ENCODE measurements around the gene MOB1B. TPM values are rescaled to one million over a fixed set of nuclear protein-coding genes. Genes with fewer than 3 reads are reported as not detected.
A peak's percentile ranks its signal among the peaks of the same experiment; 100 is the strongest.

Gene MOB1B
- total and polyA plus RNA-seq, 4 donors, result 13.3 to 36.0 (median 25.7) TPM

DNA sequence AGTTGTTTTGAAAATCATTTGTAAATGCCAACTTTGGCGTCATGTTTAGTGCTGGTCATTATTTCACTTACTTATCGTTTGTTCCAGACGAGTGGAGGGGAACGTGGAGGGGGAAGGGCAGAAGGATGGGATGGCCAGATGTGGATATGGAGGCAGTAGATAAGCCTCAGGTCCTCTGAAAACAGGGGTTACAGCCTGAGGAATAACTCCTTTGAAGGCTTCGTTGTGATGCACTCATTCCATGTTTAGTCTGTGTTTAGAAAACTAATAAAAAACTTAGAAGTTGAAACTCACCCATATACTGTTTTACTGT lies 1.1 kb downstream of the MOB1B start:
- WGBS (ENCODE audit: insufficient coverage), result 0% methylated on average over 1 of the region's 5 CpGs
- Histone ChIP-seq H3K36me3 (ENCODE audit: control insufficient read depth, insufficient read depth, low read length) (peaks cover 12% of the 10 kb centered on the region), H3K27ac (ENCODE audit: low read depth, low read length) (peak overlapping the region; percentile 95), H3K4me3 (ENCODE audit: low read depth, low read length) (peak overlapping the region; percentile 95), H3K27me3 (ENCODE audit: control insufficient read depth, insufficient read depth, low read length) (no peaks in the 10 kb centered on the region), H3K4me1 (ENCODE audit: control insufficient read depth, insufficient read depth, low read length) (peaks cover 10% of the 10 kb centered on the region), H3K9me3 (ENCODE audit: control insufficient read depth, insufficient read depth, low read length) (no peaks in the 10 kb centered on the region)
- DNase-seq (ENCODE audit: low read depth in 4 of 6, low spot score in 6 of 6), result peak in 1 of 6 donors; percentile 11

DNA sequence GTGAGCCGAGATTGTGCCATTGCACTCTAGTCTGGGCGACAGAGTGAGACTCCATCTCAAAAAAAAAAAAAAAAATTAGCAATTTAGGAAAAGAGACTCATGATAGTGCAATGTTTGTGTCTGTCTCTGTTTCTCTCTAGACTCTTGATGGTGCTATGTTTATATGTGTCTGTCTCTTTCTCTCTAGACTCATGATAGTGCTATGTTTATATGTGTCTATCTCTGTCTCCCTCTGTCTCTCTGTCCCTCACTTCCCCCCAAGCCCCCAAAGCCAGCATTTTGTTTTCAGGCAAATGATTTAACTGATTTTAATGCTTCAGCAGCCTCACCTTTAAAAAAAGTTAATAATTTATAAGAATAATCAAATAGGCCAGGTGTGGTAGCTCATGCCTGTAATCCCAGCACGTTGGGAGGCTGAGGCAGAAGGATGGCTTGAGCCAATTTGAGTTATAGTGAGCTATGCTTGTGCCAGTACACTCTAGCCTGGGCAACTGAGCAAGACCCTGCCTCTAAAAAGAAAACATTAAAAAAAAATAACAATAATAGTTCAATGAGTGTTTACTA lies 6.9 kb downstream of the MOB1B start:
- H3K9me3 ChIP-seq (ENCODE audit: control insufficient read depth, insufficient read depth, low read length), result no peaks in the 10 kb centered on the region
- peaks cover 16% of the 10 kb centered on the region for H3K36me3 ChIP-seq (ENCODE audit: control insufficient read depth, insufficient read depth, low read length)
- no peak overlapping the region for H3K27ac ChIP-seq (ENCODE audit: low read depth, low read length)
- no peak for DNase-seq (ENCODE audit: low read depth in 4 of 6, low spot score in 6 of 6)
- peaks cover 5% of the 10 kb centered on the region for H3K4me1 ChIP-seq (ENCODE audit: control insufficient read depth, insufficient read depth, low read length)
- no peak overlapping the region for H3K4me3 ChIP-seq (ENCODE audit: low read depth, low read length)
- H3K27me3 ChIP-seq (ENCODE audit: control insufficient read depth, insufficient read depth, low read length), result no peaks in the 10 kb centered on the region
- WGBS (ENCODE audit: insufficient coverage), result no CpG with 5 or more reads among the region's 3 CpGs

GRCh38 chr4:70914000-70914399 lies 11.8 kb downstream of the MOB1B start:
- DNase-seq (ENCODE audit: low read depth in 4 of 6, low spot score in 6 of 6), result no peak
- no peaks in the 10 kb centered on the region for H3K27me3 ChIP-seq (ENCODE audit: control insufficient read depth, insufficient read depth, low read length)
- no peak overlapping the region for H3K27ac ChIP-seq (ENCODE audit: low read depth, low read length)
- H3K9me3 ChIP-seq (ENCODE audit: control insufficient read depth, insufficient read depth, low read length), result peaks cover 2% of the 10 kb centered on the region
- peaks cover 3% of the 10 kb centered on the region for H3K36me3 ChIP-seq (ENCODE audit: control insufficient read depth, insufficient read depth, low read length)
- no peaks in the 10 kb centered on the region for H3K4me1 ChIP-seq (ENCODE audit: control insufficient read depth, insufficient read depth, low read length)
- H3K4me3 ChIP-seq (ENCODE audit: low read depth, low read length), result no peak overlapping the region
- WGBS (ENCODE audit: insufficient coverage), result no CpG with 5 or more reads among the region's 2 CpGs

- no CpG with 5 or more reads among the region's 2 CpGs for WGBS (ENCODE audit: insufficient coverage)
Measured at GRCh38 chr4:70914631-70915030, 12.5 kb downstream of the MOB1B start.

DNA sequence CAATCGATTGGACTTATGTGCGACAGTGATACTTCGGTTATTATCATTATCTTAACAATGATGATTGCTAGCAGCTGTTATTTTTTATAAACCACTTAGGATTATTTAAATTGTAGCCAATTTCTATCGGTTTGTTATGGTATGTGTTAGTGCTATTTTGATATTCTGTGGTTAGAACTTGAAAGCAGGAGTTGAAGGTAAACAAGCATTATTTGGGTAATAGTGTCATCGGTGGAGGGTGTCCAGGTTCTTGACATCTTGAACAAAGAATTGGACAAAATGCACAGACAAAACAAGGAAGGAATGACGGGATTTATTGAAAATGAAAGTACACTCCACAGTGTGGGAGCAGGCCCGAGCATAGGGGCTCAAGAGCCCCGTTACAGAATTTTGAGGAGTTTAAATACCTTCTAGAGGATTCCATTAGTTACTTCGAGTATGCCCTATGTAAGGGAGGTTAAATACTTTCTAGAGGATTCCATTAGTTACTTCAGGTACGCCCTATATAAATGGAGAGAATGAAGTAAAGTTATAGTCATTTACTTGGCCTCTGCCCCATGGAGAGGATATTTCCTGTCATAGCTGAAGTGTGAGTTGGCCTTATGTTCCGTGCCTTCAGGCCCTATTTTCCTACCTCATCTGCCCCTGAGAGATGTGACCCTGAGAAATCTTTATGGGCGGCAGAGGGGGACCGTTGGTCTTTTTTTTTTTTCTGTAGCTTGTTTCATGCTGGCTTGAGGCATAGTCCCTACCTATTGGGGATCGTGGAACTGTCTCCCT lies 13.1 kb downstream of the MOB1B start:
- WGBS (ENCODE audit: insufficient coverage), result 94% methylated on average over 4 of the region's 14 CpGs

More at GRCh38 chr4:70914631-70915030, 12.5 kb downstream of the MOB1B start:
- Histone ChIP-seq H3K9me3 (ENCODE audit: control insufficient read depth, insufficient read depth, low read length) (peaks cover 2% of the 10 kb centered on the region), H3K27ac (ENCODE audit: low read depth, low read length) (no peak overlapping the region), H3K36me3 (ENCODE audit: control insufficient read depth, insufficient read depth, low read length) (peaks cover 3% of the 10 kb centered on the region), H3K27me3 (ENCODE audit: control insufficient read depth, insufficient read depth, low read length) (no peaks in the 10 kb centered on the region), H3K4me3 (ENCODE audit: low read depth, low read length) (no peak overlapping the region), H3K4me1 (ENCODE audit: control insufficient read depth, insufficient read depth, low read length) (no peaks in the 10 kb centered on the region)
- no peak for DNase-seq (ENCODE audit: low read depth in 4 of 6, low spot score in 6 of 6)

DNA sequence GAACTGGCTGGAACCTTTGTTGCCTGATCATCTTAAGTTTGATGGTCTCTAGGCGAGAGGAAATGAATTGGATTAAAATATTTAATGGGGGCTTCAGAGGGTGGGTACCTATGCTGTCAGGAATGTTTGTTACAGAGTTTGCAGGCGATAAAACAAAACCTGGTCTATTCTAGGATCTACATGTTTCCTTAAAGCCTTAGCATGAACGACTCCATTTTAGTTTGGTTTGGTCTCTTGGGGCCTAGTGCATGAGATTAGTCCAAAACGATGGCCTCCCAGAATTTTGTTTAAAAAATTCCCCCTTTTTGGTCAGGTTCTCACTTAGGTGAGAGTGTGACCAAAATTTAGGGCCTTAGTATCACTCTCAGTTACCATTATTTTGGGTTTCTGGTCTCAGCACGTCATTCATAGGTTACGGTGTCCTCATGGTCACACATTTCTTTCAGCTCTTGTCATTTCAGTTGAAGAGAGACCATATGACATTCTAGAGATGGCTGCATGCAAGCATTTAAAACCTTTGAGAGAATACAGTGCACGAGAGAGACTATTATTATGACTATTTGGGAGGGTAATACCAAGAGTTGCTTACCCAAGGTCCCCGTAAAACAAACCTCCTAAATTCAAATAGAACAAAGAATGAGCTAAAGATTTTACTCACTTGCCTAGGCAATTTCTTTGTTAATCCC lies 13.8 kb downstream of the MOB1B start:
- Histone ChIP-seq H3K4me3 (ENCODE audit: low read depth, low read length) (no peak overlapping the region), H3K27me3 (ENCODE audit: control insufficient read depth, insufficient read depth, low read length) (no peaks in the 10 kb centered on the region), H3K36me3 (ENCODE audit: control insufficient read depth, insufficient read depth, low read length) (peaks cover 3% of the 10 kb centered on the region), H3K9me3 (ENCODE audit: control insufficient read depth, insufficient read depth, low read length) (peaks cover 2% of the 10 kb centered on the region), H3K4me1 (ENCODE audit: control insufficient read depth, insufficient read depth, low read length) (no peaks in the 10 kb centered on the region), H3K27ac (ENCODE audit: low read depth, low read length) (no peak overlapping the region)
- 100% methylated on average over 2 of the region's 8 CpGs for WGBS (ENCODE audit: insufficient coverage)
- DNase-seq (ENCODE audit: low read depth in 4 of 6, low spot score in 6 of 6), result no peak

More for the DNA sequence above, 13.1 kb downstream of the MOB1B start:
- peaks cover 3% of the 10 kb centered on the region for H3K36me3 ChIP-seq (ENCODE audit: control insufficient read depth, insufficient read depth, low read length)
- H3K27ac ChIP-seq (ENCODE audit: low read depth, low read length), result no peak overlapping the region
- no peak overlapping the region for H3K4me3 ChIP-seq (ENCODE audit: low read depth, low read length)
- H3K27me3 ChIP-seq (ENCODE audit: control insufficient read depth, insufficient read depth, low read length), result no peaks in the 10 kb centered on the region
- H3K9me3 ChIP-seq (ENCODE audit: control insufficient read depth, insufficient read depth, low read length), result peaks cover 2% of the 10 kb centered on the region
- H3K4me1 ChIP-seq (ENCODE audit: control insufficient read depth, insufficient read depth, low read length), result no peaks in the 10 kb centered on the region
- no peak for DNase-seq (ENCODE audit: low read depth in 4 of 6, low spot score in 6 of 6)

DNA sequence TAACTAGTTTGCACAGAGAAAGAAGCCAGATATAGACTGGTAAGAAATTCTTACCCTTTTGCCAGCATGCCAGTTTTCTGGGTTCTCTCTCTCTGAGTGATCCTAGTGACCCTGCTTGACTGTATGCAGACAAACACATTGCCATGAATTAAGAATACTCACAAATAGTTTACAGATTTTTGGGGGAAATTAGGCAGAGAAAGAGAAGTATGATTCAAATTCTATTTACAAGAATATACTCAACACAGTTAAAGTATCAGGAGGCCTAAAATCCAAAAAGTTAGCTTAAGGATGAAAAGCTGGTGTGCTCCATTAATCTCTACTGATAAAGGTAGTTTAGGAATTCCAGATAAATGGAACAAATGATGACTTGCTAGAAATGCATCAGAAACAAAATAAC lies 18.4 kb downstream of the MOB1B start:
- Histone ChIP-seq H3K4me3 (ENCODE audit: low read depth, low read length) (no peak overlapping the region), H3K4me1 (ENCODE audit: control insufficient read depth, insufficient read depth, low read length) (peaks cover 3% of the 10 kb centered on the region)
- no peak for DNase-seq (ENCODE audit: low read depth in 4 of 6, low spot score in 6 of 6)

GRCh38 chr4:70925418-70925817 lies 23.2 kb downstream of the MOB1B start:
- H3K9me3 ChIP-seq (ENCODE audit: control insufficient read depth, insufficient read depth, low read length), result no peaks in the 10 kb centered on the region
- no peak for DNase-seq (ENCODE audit: low read depth in 4 of 6, low spot score in 6 of 6)
- H3K4me3 ChIP-seq (ENCODE audit: low read depth, low read length), result no peak overlapping the region
- 80% methylated on average over 1 of the region's 1 CpG for WGBS (ENCODE audit: insufficient coverage)
- no peaks in the 10 kb centered on the region for H3K36me3 ChIP-seq (ENCODE audit: control insufficient read depth, insufficient read depth, low read length)
- no peak overlapping the region for H3K27ac ChIP-seq (ENCODE audit: low read depth, low read length)
- no peaks in the 10 kb centered on the region for H3K27me3 ChIP-seq (ENCODE audit: control insufficient read depth, insufficient read depth, low read length)
- H3K4me1 ChIP-seq (ENCODE audit: control insufficient read depth, insufficient read depth, low read length), result peaks cover 3% of the 10 kb centered on the region

More for the DNA sequence above, 18.4 kb downstream of the MOB1B start:
- Histone ChIP-seq H3K9me3 (ENCODE audit: control insufficient read depth, insufficient read depth, low read length) (peaks cover 2% of the 10 kb centered on the region), H3K27ac (ENCODE audit: low read depth, low read length) (no peak overlapping the region), H3K36me3 (ENCODE audit: control insufficient read depth, insufficient read depth, low read length) (no peaks in the 10 kb centered on the region), H3K27me3 (ENCODE audit: control insufficient read depth, insufficient read depth, low read length) (no peaks in the 10 kb centered on the region)

DNA sequence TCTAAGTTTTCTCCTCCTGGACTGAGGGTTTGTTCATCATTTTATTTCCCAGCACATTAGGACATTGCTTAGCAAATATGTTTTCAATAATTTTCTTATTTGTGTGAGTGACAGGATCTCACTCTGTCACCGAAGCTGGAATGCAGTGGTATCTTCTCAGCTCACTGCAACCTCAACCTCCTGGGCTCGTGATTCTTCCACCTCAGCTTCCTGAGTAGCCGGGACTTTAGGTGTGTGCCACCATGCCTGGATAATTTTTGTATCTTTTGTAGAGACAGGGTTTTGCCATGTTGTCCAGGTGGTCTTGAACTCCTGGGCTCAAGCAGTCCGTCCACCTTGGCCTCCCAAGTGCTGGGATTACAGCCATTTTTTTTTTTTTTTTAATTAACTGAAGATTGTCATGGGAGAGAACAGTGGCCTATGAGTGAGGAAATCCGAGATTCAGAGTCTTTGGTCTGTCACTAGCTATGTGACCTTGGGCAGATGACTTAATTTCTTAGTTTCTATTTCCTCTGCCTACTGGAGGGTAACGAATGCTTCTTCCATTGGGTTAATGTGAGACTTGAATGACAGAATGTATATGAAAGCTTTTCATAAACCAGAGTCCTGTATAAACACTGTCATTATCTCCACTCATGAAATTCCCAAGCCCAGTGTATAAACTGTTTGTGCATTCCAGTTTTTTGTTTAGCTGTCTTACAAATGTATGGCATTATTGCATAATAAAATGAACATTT lies 23.9 kb downstream of the MOB1B start:
- Histone ChIP-seq H3K4me3 (ENCODE audit: low read depth, low read length) (no peak overlapping the region), H3K4me1 (ENCODE audit: control insufficient read depth, insufficient read depth, low read length) (peaks cover 3% of the 10 kb centered on the region), H3K36me3 (ENCODE audit: control insufficient read depth, insufficient read depth, low read length) (no peaks in the 10 kb centered on the region), H3K9me3 (ENCODE audit: control insufficient read depth, insufficient read depth, low read length) (no peaks in the 10 kb centered on the region), H3K27ac (ENCODE audit: low read depth, low read length) (no peak overlapping the region), H3K27me3 (ENCODE audit: control insufficient read depth, insufficient read depth, low read length) (no peaks in the 10 kb centered on the region)
- no peak for DNase-seq (ENCODE audit: low read depth in 4 of 6, low spot score in 6 of 6)
- WGBS (ENCODE audit: insufficient coverage), result 90% methylated on average over 2 of the region's 6 CpGs
